ENCODE data around the gene IST1.
A peak's percentile ranks its signal among the peaks of the same experiment; 100 is the strongest.

IST1 gene

GRCh38 chr16:71894921-71895678, at the start of gene IST1:
Gene IST1 (plus strand): TSS chr16:71895531. CDS start chr16:71915641, 20,110 bp downstream.
- peak within 1 kb of the TSS; percentile 96 for H3K4me3 ChIP-seq (ENCODE audit: low read depth, low read length)
- peak; percentile 99 for DNase-seq (ENCODE audit: low read depth)
- no peak for TF ChIP-seq CTCF (conservative IDR thresholded peaks at IDR 0.05; ENCODE audit: low read depth, low read length)

DNA sequence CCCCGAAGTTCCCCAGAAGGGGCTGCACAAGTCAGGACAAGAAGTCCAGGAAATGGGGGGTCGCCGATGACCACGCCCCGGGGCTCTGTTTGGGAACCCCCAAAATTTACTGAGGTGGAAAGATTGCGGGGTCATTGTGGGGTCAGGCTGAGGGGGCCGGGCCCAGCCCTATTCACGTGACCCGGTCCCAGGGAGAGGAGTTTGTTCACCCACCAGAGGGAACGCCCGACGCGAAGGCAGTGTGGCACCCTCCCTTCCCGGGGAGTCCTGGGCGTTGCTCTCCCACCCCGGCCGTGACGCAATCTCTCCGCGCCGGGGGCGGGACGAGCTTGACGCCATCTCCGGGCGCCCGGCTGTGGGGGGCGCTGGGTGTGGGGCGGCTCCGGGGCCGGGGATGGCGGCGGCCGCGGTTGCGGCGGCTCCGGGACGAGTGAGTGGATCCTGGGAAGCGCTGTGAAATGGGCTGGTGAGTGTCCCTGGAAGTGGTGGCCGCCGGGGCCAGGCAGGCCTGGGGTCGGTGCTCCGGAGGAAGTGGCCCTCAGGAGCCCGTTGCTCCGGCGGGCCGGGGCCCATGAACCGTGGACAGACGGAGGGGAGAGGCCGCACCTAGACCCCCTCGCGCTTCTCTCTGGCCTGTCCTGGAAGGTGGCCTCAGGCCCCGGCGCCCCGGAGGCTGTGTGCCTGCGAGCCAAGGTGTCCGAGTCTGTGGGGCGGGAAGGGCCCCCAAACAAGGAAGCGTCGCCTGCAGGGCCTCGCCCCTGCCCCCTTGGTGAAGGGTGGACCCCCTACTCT, 49.5 kb upstream of the IST1 start, which contains the start of gene ATXN1L:
TSS of gene ATXN1L (plus strand) at position 338 of the 792 bp plus-strand sequence. CDS start 3,765 bp downstream, outside the sequence.
- peak within 1 kb of the TSS; percentile 95 for H3K4me3 ChIP-seq (ENCODE audit: low read depth, low read length)
- DNase-seq (ENCODE audit: low read depth), result peak; percentile 92

DNA sequence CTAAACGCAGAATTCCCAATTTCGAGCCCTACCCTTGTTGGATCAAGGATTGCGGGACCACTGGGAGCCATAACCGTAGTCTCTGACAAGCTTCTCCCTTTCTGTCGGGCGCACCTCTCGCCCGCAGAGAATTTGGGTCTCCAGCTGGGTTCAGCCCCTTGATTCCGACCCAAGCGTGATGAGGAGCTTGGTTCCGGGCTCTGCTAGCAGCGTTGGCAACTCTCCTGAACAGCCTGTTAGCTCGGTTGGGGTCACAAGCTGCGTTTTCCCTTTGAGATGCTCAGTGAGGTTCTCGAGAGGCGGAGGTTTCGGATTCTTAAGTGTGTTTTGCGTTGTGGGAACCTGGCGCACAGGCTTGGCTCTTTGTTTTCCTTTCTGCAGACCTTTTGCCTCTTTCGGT, 48.9 kb upstream of the IST1 start:
- peak overlapping the region; percentile 95 for H3K4me3 ChIP-seq (ENCODE audit: low read depth, low read length)
- peak; percentile 50 for DNase-seq (ENCODE audit: low read depth)
- no peak for TF ChIP-seq CTCF (conservative IDR thresholded peaks at IDR 0.05; ENCODE audit: low read depth, low read length)

More for the DNA sequence above, 49.5 kb upstream of the IST1 start, which contains the start of gene ATXN1L:
- no peak for TF ChIP-seq CTCF (conservative IDR thresholded peaks at IDR 0.05; ENCODE audit: low read depth, low read length)

DNA sequence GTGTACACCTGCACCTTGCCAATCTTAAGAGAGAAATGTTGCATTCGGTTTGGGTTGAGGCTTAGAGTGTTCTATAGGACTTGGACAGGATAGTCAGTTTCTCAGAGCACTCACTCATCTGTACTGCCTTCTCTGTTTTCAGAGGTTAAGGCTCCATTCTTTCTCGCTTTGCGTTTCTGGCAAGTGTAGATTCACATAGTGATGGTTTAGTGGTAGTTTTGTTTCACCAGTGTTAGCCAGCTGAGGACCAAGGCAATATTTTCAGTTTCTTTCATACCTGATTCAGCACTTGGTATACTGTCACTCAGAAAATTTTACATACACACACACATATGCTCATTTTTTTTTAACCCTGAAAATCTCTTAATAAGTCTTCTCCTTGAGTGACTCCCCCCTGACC, 48.2 kb upstream of the IST1 start:
- peak overlapping the region; percentile 95 for H3K4me3 ChIP-seq (ENCODE audit: low read depth, low read length)
- no peak for DNase-seq (ENCODE audit: low read depth)
- TF ChIP-seq CTCF (conservative IDR thresholded peaks at IDR 0.05; ENCODE audit: low read depth, low read length), result no peak

- no peak overlapping the region for H3K4me3 ChIP-seq (ENCODE audit: low read depth, low read length)
- no peak for DNase-seq (ENCODE audit: low read depth)
Measured at GRCh38 chr16:71848622-71849021, 46.7 kb upstream of the IST1 start.

GRCh38 chr16:71851746-71852145, 43.6 kb upstream of the IST1 start:
- H3K4me3 ChIP-seq (ENCODE audit: low read depth, low read length), result no peak overlapping the region
- no peak for TF ChIP-seq CTCF (conservative IDR thresholded peaks at IDR 0.05; ENCODE audit: low read depth, low read length)
- DNase-seq (ENCODE audit: low read depth), result no peak

More at GRCh38 chr16:71848622-71849021, 46.7 kb upstream of the IST1 start:
- TF ChIP-seq CTCF (conservative IDR thresholded peaks at IDR 0.05; ENCODE audit: low read depth, low read length), result no peak

All from choroid plexus epithelial cell (primary cell).